ENCODE measurements around the gene CYP26B1.
A peak's percentile ranks its signal among the peaks of the same experiment; 100 is the strongest.

Gene CYP26B1

GRCh38 chr2:72147303-72147971 is at the start of gene CYP26B1:
Gene CYP26B1, minus strand, starts transcription at chr2:72147862. Its CDS starts 28 bp downstream, at chr2:72147834.
- peak in 1 of 2 experiments; percentile 45 for DNase-seq (ENCODE audit: low read depth in 1 of 2, low spot score in 1 of 2)
- TF ChIP-seq JUND (IDR thresholded peaks at IDR 0.05; ENCODE audit: low read depth), result no peak
- in situ Hi-C loops (cut with HindIII; ENCODE audit: low pct_unique_long_range_greater_than_20kb, low sequenced_read_pairs), result no loop called here

- no peak for TF ChIP-seq JUND (IDR thresholded peaks at IDR 0.05; ENCODE audit: low read depth)
- in situ Hi-C loops (cut with HindIII; ENCODE audit: low pct_unique_long_range_greater_than_20kb, low sequenced_read_pairs), result no loop called here
- DNase-seq (ENCODE audit: low read depth in 1 of 2, low spot score in 1 of 2), result no peak
Measured at GRCh38 chr2:72193723-72194122, 46.1 kb upstream of the CYP26B1 start.

GRCh38 chr2:72191441-72191840 is 43.8 kb upstream of the CYP26B1 start:
- no peak for DNase-seq (ENCODE audit: low read depth in 1 of 2, low spot score in 1 of 2)
- in situ Hi-C loops (cut with HindIII; ENCODE audit: low pct_unique_long_range_greater_than_20kb, low sequenced_read_pairs), result no loop called here
- no peak for TF ChIP-seq JUND (IDR thresholded peaks at IDR 0.05; ENCODE audit: low read depth)

GRCh38 chr2:72185206-72185605 is 37.5 kb upstream of the CYP26B1 start:
- in situ Hi-C loops (cut with HindIII; ENCODE audit: low pct_unique_long_range_greater_than_20kb, low sequenced_read_pairs), result no loop called here
- peak in 1 of 2 experiments; percentile 3 for DNase-seq (ENCODE audit: low read depth in 1 of 2, low spot score in 1 of 2)
- TF ChIP-seq JUND (IDR thresholded peaks at IDR 0.05; ENCODE audit: low read depth), result no peak

GRCh38 chr2:72183466-72183865 is 35.8 kb upstream of the CYP26B1 start:
- no peak for TF ChIP-seq JUND (IDR thresholded peaks at IDR 0.05; ENCODE audit: low read depth)
- in situ Hi-C loops (cut with HindIII; ENCODE audit: low pct_unique_long_range_greater_than_20kb, low sequenced_read_pairs), result no loop called here
- DNase-seq (ENCODE audit: low read depth in 1 of 2, low spot score in 1 of 2), result no peak

- DNase-seq (ENCODE audit: low read depth in 1 of 2, low spot score in 1 of 2), result no peak
- no peak for TF ChIP-seq JUND (IDR thresholded peaks at IDR 0.05; ENCODE audit: low read depth)
- in situ Hi-C loops (cut with HindIII; ENCODE audit: low pct_unique_long_range_greater_than_20kb, low sequenced_read_pairs), result no loop called here
Measured at GRCh38 chr2:72183016-72183415, 35.4 kb upstream of the CYP26B1 start.

GRCh38 chr2:72182547-72182946 is 34.9 kb upstream of the CYP26B1 start:
- TF ChIP-seq JUND (IDR thresholded peaks at IDR 0.05; ENCODE audit: low read depth), result no peak
- no peak for DNase-seq (ENCODE audit: low read depth in 1 of 2, low spot score in 1 of 2)
- in situ Hi-C loops (cut with HindIII; ENCODE audit: low pct_unique_long_range_greater_than_20kb, low sequenced_read_pairs), result no loop called here

GRCh38 chr2:72181616-72182015 is 34.0 kb upstream of the CYP26B1 start:
- DNase-seq (ENCODE audit: low read depth in 1 of 2, low spot score in 1 of 2), result no peak
- in situ Hi-C loops (cut with HindIII; ENCODE audit: low pct_unique_long_range_greater_than_20kb, low sequenced_read_pairs), result no loop called here
- no peak for TF ChIP-seq JUND (IDR thresholded peaks at IDR 0.05; ENCODE audit: low read depth)

GRCh38 chr2:72180351-72180750 is 32.7 kb upstream of the CYP26B1 start:
- no peak for DNase-seq (ENCODE audit: low read depth in 1 of 2, low spot score in 1 of 2)
- in situ Hi-C loops (cut with HindIII; ENCODE audit: low pct_unique_long_range_greater_than_20kb, low sequenced_read_pairs), result no loop called here
- no peak for TF ChIP-seq JUND (IDR thresholded peaks at IDR 0.05; ENCODE audit: low read depth)

GRCh38 chr2:72178551-72178950 is 30.9 kb upstream of the CYP26B1 start:
- no peak for TF ChIP-seq JUND (IDR thresholded peaks at IDR 0.05; ENCODE audit: low read depth)
- no peak for DNase-seq (ENCODE audit: low read depth in 1 of 2, low spot score in 1 of 2)
- in situ Hi-C loops (cut with HindIII; ENCODE audit: low pct_unique_long_range_greater_than_20kb, low sequenced_read_pairs), result no loop called here

GRCh38 chr2:72176281-72176680 is 28.6 kb upstream of the CYP26B1 start:
- TF ChIP-seq JUND (IDR thresholded peaks at IDR 0.05; ENCODE audit: low read depth), result no peak
- in situ Hi-C loops (cut with HindIII; ENCODE audit: low pct_unique_long_range_greater_than_20kb, low sequenced_read_pairs), result no loop called here
- DNase-seq (ENCODE audit: low read depth in 1 of 2, low spot score in 1 of 2), result no peak

- in situ Hi-C loops (cut with HindIII; ENCODE audit: low pct_unique_long_range_greater_than_20kb, low sequenced_read_pairs), result no loop called here
- DNase-seq (ENCODE audit: low read depth in 1 of 2, low spot score in 1 of 2), result no peak
- no peak for TF ChIP-seq JUND (IDR thresholded peaks at IDR 0.05; ENCODE audit: low read depth)
Measured at GRCh38 chr2:72175636-72176035, 28.0 kb upstream of the CYP26B1 start.

GRCh38 chr2:72173640-72174321 is 26.1 kb upstream of the CYP26B1 start:
- in situ Hi-C loops (cut with HindIII; ENCODE audit: low pct_unique_long_range_greater_than_20kb, low sequenced_read_pairs), result no loop called here
- TF ChIP-seq JUND (IDR thresholded peaks at IDR 0.05; ENCODE audit: low read depth), result no peak
- DNase-seq (ENCODE audit: low read depth in 1 of 2, low spot score in 1 of 2), result no peak

Measured in T47D (cell line).